A549 (cell line): ENCODE data around the gene ADCY7.

Source experiments
- CTCF ChIP-seq: fragments of >200 bp; sonication (Bioruptor Twin); formaldehyde crosslinking; IDR thresholded peaks from 3 replicates; pipeline ENCODE4 v1.5.1; 2016
- EP300 ChIP-seq, 2 experiments: fragments of >200 bp; sonication (Bioruptor Twin); formaldehyde crosslinking; IDR thresholded peaks; 2 replicates in 1 of 2; 3 replicates in 1 of 2; pipeline ENCODE4 v1.6.1; 2016 to 2017
- KDM1A ChIP-seq: fragments of 200-600 bp; sonication (generic); IDR thresholded peaks from 2 replicates; pipeline ENCODE4 v1.6.1; 2016; ENCODE audit warnings: low read depth, mild to moderate bottlenecking
- MAFK ChIP-seq: fragments of 450-650 bp; IDR thresholded peaks from 2 replicates; pipeline ENCODE4 v1.6.1; 2014; ENCODE audit not compliant: partially characterized antibody
- POLR2AphosphoS2 ChIP-seq: conservative IDR thresholded peaks from 2 replicates; pipeline ENCODE4 v1.6.1; 2012; ENCODE audit warnings: low read length, improper control_type of control experiment, inconsistent platforms
- SMC3 ChIP-seq: fragments of >200 bp; sonication (Bioruptor Twin); formaldehyde crosslinking; IDR thresholded peaks from 3 replicates; pipeline ENCODE4 v1.6.1; 2018; ENCODE audit warnings: inconsistent platforms
- TF ChIP-seq, protein P1 (sequence below): IDR thresholded peaks from 2 replicates; pipeline ENCODE4 v1.6.1; 2012

DNA sequence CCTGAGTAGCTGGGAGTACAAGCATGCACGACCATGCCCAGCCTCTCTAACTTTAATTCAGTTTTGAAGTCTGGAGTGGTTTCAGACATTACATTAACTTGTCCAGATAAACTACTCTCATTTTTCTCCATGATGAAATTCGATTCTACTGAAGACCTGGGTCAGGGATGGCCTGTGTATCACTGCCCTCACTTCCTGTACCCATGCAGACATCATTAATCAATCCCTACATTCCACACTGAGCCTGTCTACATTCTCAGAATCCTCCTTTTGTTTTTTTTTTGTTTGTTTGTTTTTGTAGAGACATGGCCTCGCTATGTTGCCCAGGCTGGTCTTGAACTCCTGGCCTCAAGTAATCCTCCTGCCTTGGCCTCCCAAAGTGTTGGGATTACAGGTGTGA, 22.6 kb downstream of the ADCY7 start:
- TF ChIP-seq, protein P1, sequence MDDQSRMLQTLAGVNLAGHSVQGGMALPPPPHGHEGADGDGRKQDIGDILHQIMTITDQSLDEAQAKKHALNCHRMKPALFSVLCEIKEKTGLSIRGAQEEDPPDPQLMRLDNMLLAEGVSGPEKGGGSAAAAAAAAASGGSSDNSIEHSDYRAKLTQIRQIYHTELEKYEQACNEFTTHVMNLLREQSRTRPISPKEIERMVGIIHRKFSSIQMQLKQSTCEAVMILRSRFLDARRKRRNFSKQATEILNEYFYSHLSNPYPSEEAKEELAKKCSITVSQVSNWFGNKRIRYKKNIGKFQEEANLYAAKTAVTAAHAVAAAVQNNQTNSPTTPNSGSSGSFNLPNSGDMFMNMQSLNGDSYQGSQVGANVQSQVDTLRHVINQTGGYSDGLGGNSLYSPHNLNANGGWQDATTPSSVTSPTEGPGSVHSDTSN = no peak
- TF ChIP-seq EP300 (IDR thresholded peaks at IDR 0.05) (no peak), CTCF (no peak), SMC3 (no peak), KDM1A (no peak), MAFK (no peak), POLR2AphosphoS2 (no peak)
